Measurements from ENCODE around the gene FAM167B. TPM values are rescaled to one million over a fixed set of nuclear protein-coding genes. Genes with fewer than 3 reads are reported as not detected.
"Not testable (repeated sequence)": the region's sequence is repeated elsewhere in the genome, so short reads cannot be mapped to it uniquely, and the experiment has no call there.

FAM167B gene
- total and polyA plus RNA-seq, 7 donors, result 0.71 to 9.0 (median 3.0) TPM; not detected in 1

DNA sequence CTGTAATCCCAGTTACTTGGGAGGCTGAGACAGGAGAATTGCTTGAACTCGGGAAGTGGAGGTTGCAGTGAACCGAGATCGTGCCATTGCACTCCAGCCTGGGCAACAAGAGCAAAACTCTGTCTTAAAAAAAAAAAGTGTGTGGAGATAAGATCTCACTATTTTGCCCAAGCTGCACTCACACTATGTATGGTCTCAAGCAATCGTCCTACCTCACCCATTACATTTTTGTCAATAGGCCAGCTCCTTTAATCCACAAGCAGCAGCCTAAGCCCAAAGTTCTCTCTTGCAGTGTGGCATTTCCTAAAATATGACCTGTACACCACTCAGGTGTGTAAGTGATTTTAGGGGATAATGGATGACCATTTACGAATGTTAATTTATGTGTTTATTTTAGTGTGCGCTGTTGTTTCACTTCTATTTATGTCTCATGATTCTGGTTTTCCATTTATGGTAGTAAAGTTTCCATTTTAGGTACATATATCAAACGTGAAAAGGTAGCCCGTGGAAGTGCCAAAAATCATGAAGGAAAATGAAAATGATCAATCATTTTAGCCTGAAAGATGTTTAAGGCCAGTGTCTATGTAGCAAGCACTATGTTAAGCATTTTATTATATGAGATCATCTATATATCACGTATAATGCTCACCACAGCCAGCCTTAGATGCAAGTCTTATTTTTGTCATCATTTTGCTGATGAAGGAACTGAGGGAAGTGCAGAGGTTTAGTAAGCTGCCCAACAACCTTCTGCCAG is 9.6 kb downstream of the FAM167B start:
- H3K27ac ChIP-seq, result no peak overlapping the region
- H3K4me3 ChIP-seq, result no peak overlapping the region
- intact Hi-C loops (cut with DNase I), result no loop called here
- 63 to 74% methylated on average over 9 of the region's 9 CpGs for WGBS, 2 donors
- DNase-seq, result no peak
- H3K36me3 ChIP-seq, result no peaks in the 10 kb centered on the region
- TF ChIP-seq POLR2AphosphoS5 (IDR thresholded peaks at IDR 0.05) (no peak), POLR2A (IDR thresholded peaks at IDR 0.05) (no peak), EP300 (IDR thresholded peaks at IDR 0.05) (no peak)
- TF ChIP-seq, protein P1, sequence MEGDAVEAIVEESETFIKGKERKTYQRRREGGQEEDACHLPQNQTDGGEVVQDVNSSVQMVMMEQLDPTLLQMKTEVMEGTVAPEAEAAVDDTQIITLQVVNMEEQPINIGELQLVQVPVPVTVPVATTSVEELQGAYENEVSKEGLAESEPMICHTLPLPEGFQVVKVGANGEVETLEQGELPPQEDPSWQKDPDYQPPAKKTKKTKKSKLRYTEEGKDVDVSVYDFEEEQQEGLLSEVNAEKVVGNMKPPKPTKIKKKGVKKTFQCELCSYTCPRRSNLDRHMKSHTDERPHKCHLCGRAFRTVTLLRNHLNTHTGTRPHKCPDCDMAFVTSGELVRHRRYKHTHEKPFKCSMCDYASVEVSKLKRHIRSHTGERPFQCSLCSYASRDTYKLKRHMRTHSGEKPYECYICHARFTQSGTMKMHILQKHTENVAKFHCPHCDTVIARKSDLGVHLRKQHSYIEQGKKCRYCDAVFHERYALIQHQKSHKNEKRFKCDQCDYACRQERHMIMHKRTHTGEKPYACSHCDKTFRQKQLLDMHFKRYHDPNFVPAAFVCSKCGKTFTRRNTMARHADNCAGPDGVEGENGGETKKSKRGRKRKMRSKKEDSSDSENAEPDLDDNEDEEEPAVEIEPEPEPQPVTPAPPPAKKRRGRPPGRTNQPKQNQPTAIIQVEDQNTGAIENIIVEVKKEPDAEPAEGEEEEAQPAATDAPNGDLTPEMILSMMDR (IDR thresholded peaks at IDR 0.05), result no peak
- H3K4me1 ChIP-seq, result peaks cover 0 to 14% (median 5%) of the 10 kb centered on the region in 4 donors
- H3K27me3 ChIP-seq, result no peaks in the 10 kb centered on the region
- no peaks in the 10 kb centered on the region for H3K9me3 ChIP-seq

DNA sequence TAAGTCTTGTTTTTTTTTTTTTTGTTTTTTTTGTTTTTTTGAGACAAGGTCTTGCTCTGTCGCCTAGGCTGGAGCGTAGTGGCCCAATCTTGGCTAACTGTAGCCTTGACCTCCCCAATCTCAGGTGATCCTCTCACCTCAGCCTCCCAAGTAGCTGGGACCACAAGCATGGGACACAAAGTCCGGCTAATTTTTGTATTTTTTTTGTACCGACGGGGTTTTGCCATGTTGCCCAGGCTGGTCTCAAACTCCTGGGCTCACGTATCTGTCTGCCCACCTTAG is 10.1 kb downstream of the FAM167B start:
- no peaks in the 10 kb centered on the region for H3K27me3 ChIP-seq
- 88 to 93% methylated on average over 6 of the region's 6 CpGs for WGBS, 2 donors
- H3K36me3 ChIP-seq, result no peaks in the 10 kb centered on the region
- H3K27ac ChIP-seq, result no peak overlapping the region
- TF ChIP-seq POLR2AphosphoS5 (IDR thresholded peaks at IDR 0.05), result no peak
- TF ChIP-seq, protein P1 (IDR thresholded peaks at IDR 0.05), result no peak
- no peak for TF ChIP-seq POLR2A (IDR thresholded peaks at IDR 0.05)
- TF ChIP-seq EP300 (IDR thresholded peaks at IDR 0.05), result no peak
- H3K9me3 ChIP-seq, result no peaks in the 10 kb centered on the region
- intact Hi-C loops (cut with DNase I), result no loop called here
- no peak overlapping the region for H3K4me3 ChIP-seq
- DNase-seq, result no peak
- H3K4me1 ChIP-seq, result peaks cover 0 to 14% (median 5%) of the 10 kb centered on the region in 4 donors

DNA sequence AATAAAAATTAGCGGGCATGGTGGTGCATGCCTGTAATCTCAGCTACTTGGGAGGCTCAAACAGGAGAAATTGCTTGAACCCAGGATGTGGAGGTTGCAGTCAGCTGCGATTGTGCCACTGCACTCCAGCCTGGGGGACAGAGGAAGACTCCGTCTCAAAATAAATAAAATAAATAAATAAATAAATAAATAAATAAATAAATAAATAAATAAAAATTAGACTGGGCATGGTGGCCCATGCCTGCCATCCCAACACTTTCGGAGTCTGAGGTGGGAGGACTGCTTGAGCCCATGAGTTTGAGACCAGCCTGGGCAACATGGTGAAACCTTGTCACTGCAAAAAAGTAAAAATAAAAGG is 16.2 kb downstream of the FAM167B start:
- H3K4me3 ChIP-seq; H3K9me3 ChIP-seq; intact Hi-C loops (cut with DNase I); H3K27ac ChIP-seq; H3K27me3 ChIP-seq; H3K4me1 ChIP-seq; H3K36me3 ChIP-seq; DNase-seq: not testable (repeated sequence)
- WGBS, 2 donors, result 96% methylated on average over 4 of the region's 4 CpGs

DNA sequence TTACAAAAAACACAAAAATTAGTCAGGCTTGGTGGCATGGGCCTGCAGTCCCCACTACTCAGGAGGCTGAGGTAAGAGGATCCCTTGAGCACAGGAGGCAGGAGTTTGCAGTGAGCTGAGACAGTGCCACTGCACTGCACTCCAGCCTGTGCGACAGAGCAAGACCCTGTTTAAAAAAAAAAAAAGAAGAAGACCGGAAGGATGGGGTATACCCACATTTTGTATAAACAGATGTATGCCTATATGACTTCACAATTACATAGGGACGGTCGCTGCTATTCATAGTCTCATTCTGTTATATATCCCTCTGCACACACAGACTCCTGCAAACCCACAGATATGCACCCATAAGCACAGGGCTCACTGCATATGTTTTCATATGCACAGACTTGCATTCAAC is 16.7 kb downstream of the FAM167B start:
- Histone ChIP-seq H3K4me3 (no peak overlapping the region), H3K27me3 (no peaks in the 10 kb centered on the region), H3K9me3 (no peaks in the 10 kb centered on the region), H3K27ac (no peak overlapping the region), H3K36me3 (no peaks in the 10 kb centered on the region), H3K4me1 (no peaks in the 10 kb centered on the region)
- WGBS, 2 donors, result 61 to 85% methylated on average over 4 of the region's 4 CpGs
- no peak for DNase-seq
- intact Hi-C loops (cut with DNase I), result no loop called here
- TF ChIP-seq, protein P1 (IDR thresholded peaks at IDR 0.05), result no peak
- TF ChIP-seq EP300 (IDR thresholded peaks at IDR 0.05) (no peak), POLR2AphosphoS5 (IDR thresholded peaks at IDR 0.05) (no peak), POLR2A (IDR thresholded peaks at IDR 0.05) (no peak)

DNA sequence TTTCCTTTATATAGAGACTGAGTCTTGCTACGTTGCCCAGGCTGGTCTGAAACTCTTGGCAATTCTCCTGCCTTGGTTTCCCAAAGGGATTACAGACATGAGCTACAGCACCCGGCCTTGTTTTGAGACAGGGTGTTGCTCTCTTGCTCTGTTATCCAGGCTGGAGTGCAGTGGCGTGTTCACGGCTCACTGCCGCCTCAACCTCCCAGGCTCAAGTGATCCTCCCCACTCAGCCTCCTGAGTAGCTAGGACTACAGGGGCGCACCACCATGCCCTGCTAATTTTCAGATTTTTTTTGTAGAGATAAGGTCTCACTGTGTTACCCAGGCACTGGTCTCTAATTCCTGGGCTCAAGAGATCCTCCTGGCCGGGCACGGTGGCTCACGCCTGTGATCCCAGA is 18.8 kb downstream of the FAM167B start:
- H3K4me1 ChIP-seq, result no peaks in the 10 kb centered on the region
- no peaks in the 10 kb centered on the region for H3K27me3 ChIP-seq
- no peak for DNase-seq
- no peak overlapping the region for H3K4me3 ChIP-seq
- no peak overlapping the region for H3K27ac ChIP-seq
- intact Hi-C loops (cut with DNase I), result no loop called here
- TF ChIP-seq POLR2AphosphoS5 (IDR thresholded peaks at IDR 0.05) (no peak), POLR2A (IDR thresholded peaks at IDR 0.05) (no peak), EP300 (IDR thresholded peaks at IDR 0.05) (no peak)
- TF ChIP-seq, protein P1 (IDR thresholded peaks at IDR 0.05), result no peak
- 95 to 96% methylated on average over 9 of the region's 9 CpGs for WGBS, 2 donors
- no peaks in the 10 kb centered on the region for H3K36me3 ChIP-seq
- no peaks in the 10 kb centered on the region for H3K9me3 ChIP-seq
